CD4-positive, alpha-beta T cell treated with Interleukin-17A for 4 hours (primary cell): ENCODE results near the gene CCDC68.
"Not testable (repeated sequence)": the region's sequence is repeated elsewhere in the genome, so short reads cannot be mapped to it uniquely, and the experiment has no call there.

ENCODE experiments used
- DNase-seq: peaks from one replicate; pipeline ENCODE4 v3.0.0-alpha.2; 2020; ENCODE audit warnings: mixed read lengths

Gene CCDC68

DNA sequence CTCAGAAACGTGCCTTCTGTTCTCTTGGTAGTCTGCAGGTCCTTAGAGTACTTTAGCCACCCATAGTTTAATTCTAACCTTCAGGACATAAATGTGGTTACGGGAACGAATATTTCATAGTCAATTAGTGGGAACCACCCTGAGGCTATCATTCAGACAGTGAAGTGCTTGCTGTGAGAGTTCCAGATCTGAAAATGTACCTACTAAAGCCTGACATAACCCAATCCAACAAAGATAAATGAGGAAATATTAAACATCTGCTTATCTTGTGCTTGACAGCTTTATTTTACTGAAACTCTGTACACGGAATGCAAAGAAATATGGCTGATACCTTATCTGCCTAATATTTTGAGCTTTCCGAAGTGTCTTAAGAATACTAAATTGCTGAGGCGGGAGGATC is 88.0 kb downstream of the CCDC68 start:
- DNase-seq: no peak

DNA sequence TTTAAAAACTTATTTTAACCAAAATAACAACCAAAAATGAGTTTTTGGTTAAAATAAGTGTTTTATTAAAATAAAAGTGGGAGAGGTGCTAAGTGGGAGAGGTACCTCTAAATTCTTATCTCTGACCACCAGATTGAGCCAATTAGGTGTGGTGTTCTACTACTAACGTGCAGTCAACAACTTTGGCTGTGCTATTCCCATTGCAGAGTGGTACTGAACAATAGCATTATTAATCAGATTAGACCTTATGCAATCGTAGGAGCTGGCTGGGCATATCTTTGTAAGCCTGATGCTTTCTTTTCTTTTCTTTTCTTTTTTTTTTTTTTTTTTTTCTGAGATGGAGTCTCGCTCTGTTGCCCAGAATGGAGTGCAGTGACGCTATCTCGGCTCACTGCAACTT is 92.1 kb downstream of the CCDC68 start:
- DNase-seq: no peak

DNA sequence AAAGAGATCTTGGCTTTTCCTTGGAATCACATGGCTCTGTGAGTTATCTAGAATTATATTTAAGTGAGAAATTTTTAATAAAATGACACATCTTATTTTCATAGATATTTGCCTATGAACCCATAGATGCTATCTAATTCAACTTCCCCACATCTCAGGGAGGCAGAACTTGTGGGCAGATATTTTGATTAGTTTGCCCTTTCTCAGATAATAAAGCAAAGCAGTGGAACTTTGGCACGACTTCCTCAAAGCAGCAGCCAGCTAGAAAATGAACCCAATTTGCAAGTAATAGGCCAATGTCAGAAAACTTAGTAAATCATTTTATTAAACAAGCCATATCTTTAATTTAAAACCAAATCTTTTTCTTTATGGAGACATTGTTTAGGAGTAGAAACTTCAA is 98.3 kb downstream of the CCDC68 start:
- DNase-seq: no peak

DNA sequence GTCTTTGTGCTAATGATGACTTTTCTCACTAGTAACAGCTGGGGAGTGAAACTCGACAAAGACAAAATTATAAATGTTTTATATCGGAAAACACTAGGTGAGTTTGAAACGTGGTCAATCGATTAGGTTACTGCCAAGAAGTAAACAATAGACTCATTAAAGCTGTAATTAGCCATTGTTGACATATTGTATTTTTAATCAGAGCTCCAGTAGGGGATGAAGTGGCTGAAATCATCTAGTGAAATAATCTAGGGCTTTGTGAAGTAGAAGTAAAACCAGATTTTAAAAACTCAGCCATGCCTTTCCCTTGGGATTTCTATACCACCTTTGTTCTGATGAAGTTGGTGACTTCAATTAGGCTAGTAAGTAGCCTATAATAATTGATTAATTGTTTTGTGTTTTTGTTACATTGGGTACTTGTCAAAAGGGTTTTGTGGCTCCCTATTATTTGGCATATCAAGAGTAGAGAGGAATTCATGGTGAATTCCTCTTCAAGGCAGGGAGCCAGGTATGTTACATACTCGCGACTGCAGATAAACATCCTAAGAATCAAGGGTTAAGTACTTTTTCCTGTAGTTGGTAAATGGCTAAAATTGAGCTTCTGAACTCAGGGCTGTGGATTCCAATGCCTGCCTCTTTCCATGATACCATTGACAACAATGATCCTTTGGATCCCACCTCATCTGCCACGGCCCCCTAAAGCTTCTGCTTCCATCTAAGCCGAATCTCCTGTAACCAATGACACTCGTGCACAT is 99.4 kb downstream of the CCDC68 start:
- no peak for DNase-seq

DNA sequence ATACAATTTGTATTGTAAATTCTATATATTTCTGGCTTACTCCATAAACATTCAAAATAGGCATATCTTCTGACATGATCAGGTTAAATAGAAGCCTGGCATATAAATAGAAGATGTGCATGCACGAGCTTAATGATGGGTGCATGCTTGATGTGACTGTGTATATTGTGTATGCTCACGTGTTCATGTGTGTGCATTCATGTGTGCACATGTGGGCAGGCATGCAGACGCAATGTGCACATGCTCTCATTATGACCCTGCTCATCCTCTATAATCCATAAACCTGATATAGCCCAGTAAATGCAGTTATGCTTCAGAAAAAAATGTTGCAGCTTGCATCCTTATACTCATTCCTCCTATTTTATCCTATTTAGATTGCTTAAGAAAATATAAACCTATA is 101.8 kb downstream of the CCDC68 start:
- no peak for DNase-seq

DNA sequence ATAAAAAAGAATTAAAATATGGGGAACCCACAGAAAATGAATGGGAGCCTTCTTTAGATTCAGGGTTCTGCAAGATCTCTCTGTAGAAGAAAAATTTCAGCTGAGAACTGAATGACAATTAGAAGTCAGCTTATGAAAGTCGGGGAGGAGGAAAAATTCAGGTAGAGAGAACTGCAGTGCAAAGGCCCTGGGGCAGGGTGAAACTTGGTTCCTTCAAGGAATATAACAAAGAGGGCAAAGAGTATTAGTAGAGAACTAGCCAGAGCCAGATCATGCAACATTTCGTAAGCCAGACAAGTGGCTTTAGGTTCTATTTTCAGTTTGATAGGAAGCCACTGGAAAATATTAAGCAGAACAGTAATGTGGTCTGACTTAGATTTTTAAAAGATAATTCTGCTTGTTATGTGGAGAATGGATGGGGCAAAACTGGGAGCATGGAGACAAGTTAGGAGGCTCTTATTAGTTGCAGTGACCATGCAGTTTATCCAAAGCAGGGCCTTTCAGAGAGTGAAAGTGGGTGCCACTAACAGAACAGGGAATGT is 103.1 kb downstream of the CCDC68 start:
- no peak for DNase-seq

DNA sequence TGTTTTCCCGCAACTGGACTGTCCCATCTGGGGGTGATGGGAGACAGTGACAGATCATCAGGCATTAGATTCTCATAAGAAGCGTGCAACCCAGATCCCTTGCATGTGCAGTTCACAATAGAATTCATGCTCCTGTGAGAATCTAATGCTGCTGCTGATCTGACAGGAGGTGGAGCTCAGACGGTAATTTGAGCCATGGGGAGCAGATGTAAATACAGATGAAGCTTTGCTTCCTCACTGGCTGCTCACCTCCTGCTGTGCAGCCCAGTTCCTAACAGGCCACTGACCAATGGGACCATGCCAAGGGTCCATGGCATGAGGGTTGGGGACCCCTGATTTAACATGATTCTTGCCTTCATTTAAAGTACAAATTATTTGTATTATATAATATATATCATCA is 104.2 kb downstream of the CCDC68 start:
- not testable (repeated sequence) for DNase-seq

DNA sequence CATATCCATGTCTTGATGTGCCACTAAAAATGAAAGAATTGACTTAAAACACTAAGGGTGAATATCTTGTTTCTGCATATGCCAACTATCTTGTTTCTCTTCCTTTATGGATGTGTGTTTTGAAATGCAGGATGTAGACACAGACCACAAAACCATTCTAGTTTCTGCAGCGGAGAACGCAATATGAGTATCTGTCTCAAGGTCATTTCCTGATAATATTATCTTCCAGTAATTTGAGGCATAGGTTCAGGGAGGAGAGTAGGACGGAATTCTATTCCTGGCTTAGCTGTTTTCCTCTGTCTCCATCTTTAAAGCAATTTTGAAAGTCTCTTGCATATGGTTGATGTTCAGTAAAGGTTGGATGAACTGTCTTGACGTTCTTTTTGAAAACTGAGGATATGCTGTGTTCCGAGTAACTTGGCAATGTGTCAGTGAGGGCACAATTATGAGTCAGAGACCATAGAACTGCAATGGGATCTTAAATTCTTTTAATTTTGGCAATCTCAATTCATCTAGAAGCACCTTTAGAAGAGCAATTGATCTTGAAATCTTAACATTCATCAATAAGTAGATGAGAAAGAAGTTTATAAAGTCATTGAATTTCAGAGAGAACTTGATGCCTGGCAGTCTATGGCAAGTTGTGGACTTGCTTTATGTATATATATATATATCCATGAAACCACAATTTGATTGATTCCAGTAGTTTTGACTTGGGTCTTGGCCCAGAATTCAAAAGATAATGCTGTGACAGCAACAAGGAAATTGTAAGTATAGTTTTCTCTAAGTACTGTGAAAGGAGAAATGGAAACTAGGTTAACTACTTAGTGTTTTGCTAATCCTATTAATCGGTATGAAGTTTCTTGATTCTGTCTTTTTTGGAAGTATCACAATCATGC is 106.2 kb downstream of the CCDC68 start:
- no peak for DNase-seq
